ENCODE measurements around the gene OSBPL8.

The OSBPL8 gene

GRCh38 chr12:76307083-76307482 is 252.5 kb downstream of the OSBPL8 start:
- no peak for DNase-seq (ENCODE audit: low read depth)

GRCh38 chr12:76303989-76304460 is 255.5 kb downstream of the OSBPL8 start:
- no peak for DNase-seq (ENCODE audit: low read depth)

DNA sequence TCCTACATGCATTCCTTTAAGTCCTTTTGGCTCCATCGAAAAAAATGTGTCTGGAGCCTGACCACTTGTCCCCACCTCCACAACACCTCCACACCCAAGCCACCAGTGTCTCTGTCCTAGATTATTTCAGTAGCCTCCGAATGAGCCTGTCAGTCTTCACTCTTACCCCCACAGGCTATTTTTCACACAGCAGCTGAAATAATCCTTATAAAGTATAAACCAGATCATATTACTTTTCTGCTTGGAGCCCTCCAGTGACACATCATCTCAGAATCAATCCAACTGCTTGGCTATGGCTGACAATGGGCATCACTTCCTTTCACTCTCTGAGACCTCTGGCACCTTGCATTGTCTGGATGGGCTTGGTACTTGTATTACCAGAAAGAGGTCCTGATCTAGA is 256.2 kb downstream of the OSBPL8 start:
- DNase-seq (ENCODE audit: low read depth), result no peak
